Myocyte (in vitro differentiated cells): Measurements from ENCODE around the gene GH2. TPM values are rescaled to one million over a fixed set of nuclear protein-coding genes. Genes with fewer than 3 reads are reported as not detected.
A peak's percentile ranks its signal among the peaks of the same experiment; 100 is the strongest.
"Not testable (repeated sequence)": the region's sequence is repeated elsewhere in the genome, so short reads cannot be mapped to it uniquely, and the experiment has no call there.

Experiments used
- DNase-seq: peaks from one replicate; pipeline ENCODE4 v3.0.0-alpha.2; 2012; ENCODE audit warnings: low read depth
- polyA plus RNA-seq: library from polyadenylated mRNA; unstranded; fragments of >200 nt; gene quantifications from one replicate; pipeline ENCODE4 v1.2.1, GENCODE V29; 2012; ENCODE audit warnings: missing spikeins
- total RNA-seq: library from RNA; depleted of rRNA; stranded (reverse); fragments of >200 nt; gene quantifications from 2 replicates; pipeline ENCODE4 v1.2.3, GENCODE V29; 2014

GH2 gene
- total RNA-seq = not detected in 2 replicates
- polyA plus RNA-seq = not detected

GRCh38 chr17:63881935-63882601, at the start of gene GH2:
Gene GH2 (minus strand): TSS chr17:63881944. CDS start chr17:63881801, 143 bp downstream.
- peak; percentile 31 for DNase-seq

- DNase-seq = no peak
Measured at GRCh38 chr17:63930951-63931575, 49.3 kb upstream of the GH2 start.

- no peak for DNase-seq
Measured at GRCh38 chr17:63929860-63930766, 48.4 kb upstream of the GH2 start.

- no peak for DNase-seq
Measured at GRCh38 chr17:63928966-63929695, 47.4 kb upstream of the GH2 start.

- no peak for DNase-seq
Measured at GRCh38 chr17:63928172-63928666, 46.5 kb upstream of the GH2 start.

GRCh38 chr17:63927464-63928171, 45.9 kb upstream of the GH2 start:
- no peak for DNase-seq

- no peak for DNase-seq
Measured at GRCh38 chr17:63926164-63926563, 44.4 kb upstream of the GH2 start.

GRCh38 chr17:63925615-63926014, 43.9 kb upstream of the GH2 start:
- no peak for DNase-seq

- DNase-seq = not testable (repeated sequence)
Measured at GRCh38 chr17:63922402-63922801, 40.7 kb upstream of the GH2 start.

- DNase-seq = not testable (repeated sequence)
Measured at GRCh38 chr17:63920779-63921178, 39.0 kb upstream of the GH2 start.

- not testable (repeated sequence) for DNase-seq
Measured at GRCh38 chr17:63920050-63920449, 38.3 kb upstream of the GH2 start.

- peak; percentile 74 for DNase-seq
Measured at GRCh38 chr17:63919311-63919723, 37.6 kb upstream of the GH2 start.

GRCh38 chr17:63918789-63919305, 37.1 kb upstream of the GH2 start, which contains the start of gene GH1:
Gene GH1 (minus strand): TSS chr17:63918839. CDS start chr17:63918776, 63 bp downstream.
- DNase-seq = not testable (repeated sequence)

GRCh38 chr17:63918305-63918704, 36.6 kb upstream of the GH2 start:
- DNase-seq = peak; percentile 43

- DNase-seq = no peak
Measured at GRCh38 chr17:63917646-63918045, 35.9 kb upstream of the GH2 start.

- not testable (repeated sequence) for DNase-seq
Measured at GRCh38 chr17:63917206-63917605, 35.5 kb upstream of the GH2 start.

- no peak for DNase-seq
Measured at GRCh38 chr17:63916566-63917185, 34.9 kb upstream of the GH2 start.

GRCh38 chr17:63915753-63916152, 34.0 kb upstream of the GH2 start:
- DNase-seq = not testable (repeated sequence)

GRCh38 chr17:63914471-63914870, 32.7 kb upstream of the GH2 start:
- no peak for DNase-seq
